Diencephalon (tissue), 1 donor: Measurements from ENCODE around the gene CREBRF. TPM values are rescaled to one million over a fixed set of nuclear protein-coding genes. Genes with fewer than 3 reads are reported as not detected.

Source experiments
- small RNA-seq: library from RNA; depleted of rRNA; stranded (forward); fragments of <200 nt; gene quantifications from one replicate; pipeline ENCODE3, GENCODE V24; 2014
- total RNA-seq: library from RNA; depleted of rRNA; stranded (reverse); fragments of >200 nt; gene quantifications from one replicate; pipeline ENCODE4 v1.2.3, GENCODE V29; 2014

CREBRF gene, protein sequence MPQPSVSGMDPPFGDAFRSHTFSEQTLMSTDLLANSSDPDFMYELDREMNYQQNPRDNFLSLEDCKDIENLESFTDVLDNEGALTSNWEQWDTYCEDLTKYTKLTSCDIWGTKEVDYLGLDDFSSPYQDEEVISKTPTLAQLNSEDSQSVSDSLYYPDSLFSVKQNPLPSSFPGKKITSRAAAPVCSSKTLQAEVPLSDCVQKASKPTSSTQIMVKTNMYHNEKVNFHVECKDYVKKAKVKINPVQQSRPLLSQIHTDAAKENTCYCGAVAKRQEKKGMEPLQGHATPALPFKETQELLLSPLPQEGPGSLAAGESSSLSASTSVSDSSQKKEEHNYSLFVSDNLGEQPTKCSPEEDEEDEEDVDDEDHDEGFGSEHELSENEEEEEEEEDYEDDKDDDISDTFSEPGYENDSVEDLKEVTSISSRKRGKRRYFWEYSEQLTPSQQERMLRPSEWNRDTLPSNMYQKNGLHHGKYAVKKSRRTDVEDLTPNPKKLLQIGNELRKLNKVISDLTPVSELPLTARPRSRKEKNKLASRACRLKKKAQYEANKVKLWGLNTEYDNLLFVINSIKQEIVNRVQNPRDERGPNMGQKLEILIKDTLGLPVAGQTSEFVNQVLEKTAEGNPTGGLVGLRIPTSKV
- 24.2 TPM for total RNA-seq

DNA sequence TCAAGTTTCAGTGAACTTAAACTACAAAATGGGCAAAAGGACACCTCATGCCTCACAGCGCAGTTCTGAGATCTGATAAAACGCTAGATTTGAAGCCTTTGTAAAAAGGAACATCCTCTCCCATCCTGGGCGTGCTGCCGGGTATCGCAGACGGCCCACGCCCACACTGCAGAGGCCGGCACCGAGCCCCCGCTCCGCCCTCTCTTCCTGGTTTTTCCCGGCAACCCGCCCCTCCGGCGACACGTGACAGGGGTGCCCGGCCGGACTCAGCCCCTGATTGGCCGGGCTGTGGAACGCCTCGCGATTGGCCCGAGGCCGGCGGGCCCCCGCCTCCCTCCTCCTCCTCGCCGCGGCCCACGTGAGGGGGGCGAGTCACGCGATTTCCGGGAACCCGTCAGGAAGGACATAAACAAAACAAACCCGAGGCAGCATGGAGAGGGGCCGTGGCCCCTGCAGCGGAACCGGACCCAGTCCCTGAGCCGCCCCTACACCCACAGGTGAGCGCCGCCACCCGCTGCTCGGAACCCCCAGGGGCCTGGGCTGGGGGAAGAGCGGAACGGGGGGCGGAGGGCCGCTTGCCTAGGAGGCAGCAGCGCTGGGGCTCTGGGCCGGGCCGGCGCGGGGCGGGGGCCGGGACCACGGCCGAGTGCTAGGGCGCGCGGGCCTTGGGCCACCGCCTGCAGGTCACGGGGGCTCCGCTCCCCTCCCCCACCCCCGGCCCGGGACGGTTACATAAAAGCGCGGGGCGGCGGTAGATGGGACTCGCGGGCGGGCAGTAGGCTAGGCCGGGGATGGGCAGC lies at the start of gene CREBRF:
TSS of gene CREBRF (plus strand) at position 370 of the 800 bp plus-strand sequence. CDS start 24,424 bp downstream, outside the sequence.

DNA sequence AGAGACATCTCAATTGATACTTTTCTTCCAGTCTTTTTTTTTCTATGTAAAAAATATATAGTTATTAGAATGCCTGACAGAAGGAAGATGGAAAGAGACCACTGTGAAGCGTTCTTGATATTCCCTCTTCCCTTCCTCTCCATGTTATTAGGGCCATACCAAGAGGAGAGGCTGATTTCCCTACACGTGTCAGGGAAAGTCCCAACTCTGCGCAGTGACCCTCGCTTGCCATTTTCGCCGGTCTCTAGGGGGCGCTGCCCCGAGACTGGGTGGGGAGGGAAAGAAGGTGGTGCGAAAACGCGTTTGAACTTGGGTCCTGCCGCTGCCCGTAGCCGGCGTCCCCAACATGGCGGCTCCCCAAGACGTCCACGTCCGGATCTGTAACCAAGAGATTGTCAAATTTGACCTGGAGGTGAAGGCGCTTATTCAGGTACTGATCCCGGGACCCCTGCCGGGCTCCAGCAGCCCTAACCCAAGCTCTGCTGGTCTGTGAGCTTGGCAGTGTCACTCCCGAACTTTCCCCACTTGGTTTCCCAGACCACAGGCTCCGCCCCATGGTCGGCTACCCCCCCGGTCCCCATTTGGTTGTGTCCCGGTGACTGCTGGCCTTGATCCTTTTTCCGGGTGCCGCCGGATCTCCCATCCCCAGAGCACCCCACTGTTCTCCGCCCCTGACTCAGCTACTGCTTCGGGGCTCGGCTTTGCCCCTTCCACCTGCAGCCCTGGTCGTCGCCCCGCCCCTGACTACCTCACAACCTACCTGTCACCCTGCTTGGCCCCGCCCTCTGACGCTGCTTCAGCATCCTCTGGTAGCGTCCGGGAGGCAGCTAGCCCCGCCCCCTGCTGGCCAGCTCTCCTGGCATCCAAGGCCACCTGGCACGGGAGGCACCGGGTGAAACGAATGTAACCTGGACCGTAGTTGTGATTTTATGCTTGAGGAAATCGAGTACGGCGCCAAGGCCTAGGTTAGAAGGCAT lies 88.3 kb downstream of the CREBRF start, which contains the start of gene BNIP1:
TSS of gene BNIP1 (plus strand) at position 332 of the 977 bp plus-strand sequence. CDS start at position 347, 15 bp downstream.

Small RNAs within 50 kb of the gene (small RNA-seq; reads per million reads assigned to genes)
- not detected for gene RF00019
- gene SNORA74B, result 11.2 reads per million, percentile 94 among the genes with 10 or more reads in this experiment

Other genes with a start within 250 kb of the CREBRF start
- gene ERGIC1, start 222.1 kb upstream of the CREBRF start, total RNA-seq, result 61.6 TPM
- 42.0 TPM for gene RPL26L1, start 96.9 kb upstream of the CREBRF start, total RNA-seq
- 45.0 TPM for gene ATP6V0E1, start 72.6 kb upstream of the CREBRF start, total RNA-seq
- gene BNIP1, start 88.2 kb downstream of the CREBRF start, total RNA-seq, result 17.8 TPM
- gene NKX2-5, start 178.9 kb downstream of the CREBRF start, total RNA-seq, result not detected